NCI-H128 (cell line): ENCODE data around the gene CADPS2.
A peak's percentile ranks its signal among the peaks of the same experiment; 100 is the strongest.

Source experiments
- DNase-seq: peaks from one replicate; lab custom pipeline; 2025; ENCODE audit not compliant: unreplicated experiment; lab: John Stamatoyannopoulos, UW

The CADPS2 gene

GRCh38 chr7:122463631-122464030, 422.6 kb downstream of the CADPS2 start:
- no peak for DNase-seq

DNA sequence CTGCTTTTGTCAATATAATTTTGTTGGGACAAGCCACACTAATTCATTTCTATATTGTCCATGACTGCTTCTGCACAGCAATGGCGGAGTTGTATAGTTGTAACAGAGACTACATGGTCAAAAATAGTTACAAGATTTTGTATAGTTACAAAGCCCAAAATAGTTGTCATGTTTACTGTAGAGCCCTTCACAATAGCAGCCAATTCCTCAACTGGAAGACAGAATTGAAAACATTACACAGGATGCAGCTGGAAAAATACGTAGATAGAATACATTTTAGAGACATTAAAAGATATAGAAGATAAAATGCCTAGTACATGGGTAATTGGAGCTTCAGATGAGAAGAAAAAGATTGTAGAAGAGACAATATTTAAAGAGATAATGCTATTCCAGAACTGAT, 425.3 kb downstream of the CADPS2 start:
- no peak for DNase-seq

- no peak for DNase-seq
Observed at GRCh38 chr7:122457969-122458368, 428.3 kb downstream of the CADPS2 start.

DNA sequence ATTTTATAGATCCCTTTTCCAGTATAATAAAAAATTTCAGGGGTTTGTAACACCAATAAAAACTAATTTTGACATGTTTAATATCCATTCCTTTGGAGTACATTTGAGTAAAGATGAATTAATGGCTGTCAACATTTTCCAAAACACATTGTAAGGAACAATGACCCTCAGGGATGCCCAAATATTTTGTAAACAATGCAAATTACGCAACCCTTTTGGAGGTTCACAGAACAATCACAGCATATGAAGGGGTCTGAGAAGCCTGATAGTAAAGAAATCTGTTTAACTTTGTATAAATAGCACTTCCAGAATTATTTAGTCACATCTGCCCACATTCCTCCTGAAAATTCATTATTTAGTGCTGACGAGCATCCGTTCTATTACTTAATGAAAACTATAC, 428.9 kb downstream of the CADPS2 start:
- DNase-seq = no peak

DNA sequence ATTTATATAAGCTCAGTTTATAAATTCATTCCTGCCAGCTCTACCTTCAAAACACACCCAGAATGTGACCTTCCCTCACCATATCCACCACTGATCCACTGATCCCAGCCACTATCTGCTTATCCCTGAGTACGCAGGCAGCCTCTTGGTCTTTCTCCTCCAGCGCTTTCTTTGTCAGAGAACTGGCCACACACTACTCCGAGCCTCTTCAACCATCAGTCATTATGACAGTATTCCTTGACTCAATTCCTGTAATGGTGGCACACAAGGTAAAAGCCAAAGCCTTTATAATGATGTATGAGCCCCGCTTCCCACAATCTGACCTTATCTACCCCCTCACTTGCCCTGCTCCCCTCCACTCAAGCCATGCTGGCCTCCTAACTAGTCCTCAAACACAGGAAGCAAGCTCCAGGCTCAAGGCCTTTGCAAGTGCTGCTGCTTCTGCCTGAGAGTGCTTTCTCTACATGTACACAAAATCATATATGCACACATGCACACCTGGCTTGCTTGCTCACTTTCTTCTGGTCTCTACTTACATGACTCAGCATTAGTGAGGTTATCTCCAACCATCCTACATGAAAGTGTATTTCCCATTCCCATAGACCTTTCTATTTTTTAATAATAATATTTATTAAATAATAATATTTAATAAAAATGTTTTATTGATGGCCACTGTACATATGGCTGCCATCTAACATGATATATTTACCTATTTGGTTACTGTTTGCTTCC, 431.3 kb downstream of the CADPS2 start:
- no peak for DNase-seq

GRCh38 chr7:122453432-122453831, 432.8 kb downstream of the CADPS2 start:
- DNase-seq = no peak

DNA sequence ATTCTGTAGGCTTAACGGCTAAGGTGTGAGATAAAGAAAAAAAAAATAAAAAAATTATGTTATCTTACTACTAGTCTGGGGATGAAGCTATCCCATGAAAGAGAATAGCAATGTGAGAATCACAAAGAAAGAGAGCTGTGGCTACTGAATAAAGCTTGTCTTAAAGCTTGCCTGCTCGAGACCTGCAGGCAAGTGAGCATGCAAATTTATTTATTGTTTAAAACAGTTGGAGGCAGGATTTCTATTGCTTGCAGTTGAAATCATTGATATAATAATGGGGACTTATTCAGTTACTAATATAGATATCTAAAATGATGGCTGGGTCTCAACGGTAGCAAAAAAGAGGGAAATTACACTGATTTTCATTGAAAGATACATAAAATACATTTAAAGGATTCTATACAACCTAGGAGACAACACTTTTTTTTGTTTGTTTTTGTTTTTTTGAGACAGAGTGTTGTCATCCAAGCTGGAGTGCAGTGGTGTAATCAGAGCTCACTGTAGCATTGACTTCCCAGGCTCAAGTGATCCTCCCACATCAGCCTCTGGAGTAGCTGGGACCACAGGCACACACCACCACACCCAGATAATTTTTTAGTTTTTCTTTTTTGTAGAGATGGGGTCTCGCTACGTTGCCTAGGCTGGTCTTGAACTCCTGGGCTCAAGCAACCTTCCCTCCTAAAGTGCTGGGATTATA, 437.2 kb downstream of the CADPS2 start:
- no peak for DNase-seq

DNA sequence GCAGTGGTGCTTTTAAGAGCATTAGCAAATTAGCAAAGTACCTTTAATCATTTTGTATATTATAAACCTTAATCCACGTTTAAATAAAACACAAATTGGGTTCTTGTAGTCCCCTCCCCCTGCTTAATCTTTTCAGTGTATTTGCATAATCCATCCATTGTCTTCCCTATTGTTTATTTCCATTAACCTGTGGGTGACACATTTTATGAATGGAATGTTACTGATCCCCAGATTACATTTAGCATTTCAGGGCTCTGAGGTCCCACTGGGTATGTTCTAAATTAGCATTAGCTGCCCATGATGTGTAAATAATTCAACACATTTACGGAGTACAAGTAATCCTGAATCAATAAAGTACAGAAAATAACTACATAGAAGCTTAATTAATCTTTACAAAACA, 443.3 kb downstream of the CADPS2 start:
- no peak for DNase-seq

- DNase-seq = no peak
Observed at GRCh38 chr7:122438492-122438891, 447.8 kb downstream of the CADPS2 start.

- DNase-seq = peak; percentile 44
Observed at GRCh38 chr7:122438006-122438405, 448.3 kb downstream of the CADPS2 start.

- no peak for DNase-seq
Observed at GRCh38 chr7:122433765-122434164, 452.5 kb downstream of the CADPS2 start.

DNA sequence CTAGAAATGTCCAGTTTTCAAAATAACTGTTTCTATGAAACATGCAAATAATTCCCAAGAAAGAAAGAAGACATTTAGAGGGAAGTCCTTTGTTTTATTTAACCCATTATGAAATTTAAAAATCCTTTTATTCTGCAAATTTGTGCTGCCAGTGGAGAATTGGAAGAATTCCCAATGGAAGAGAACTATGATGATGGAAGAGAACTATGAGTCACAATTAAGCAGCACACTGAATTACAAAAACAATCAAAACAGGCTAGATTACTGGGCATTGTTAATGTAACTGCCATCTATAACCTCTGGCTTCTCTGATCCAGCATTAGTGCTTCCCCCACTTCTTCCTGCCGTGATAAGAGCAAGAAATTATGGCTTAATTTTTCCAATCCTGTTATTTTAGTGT, 455.6 kb downstream of the CADPS2 start:
- no peak for DNase-seq

DNA sequence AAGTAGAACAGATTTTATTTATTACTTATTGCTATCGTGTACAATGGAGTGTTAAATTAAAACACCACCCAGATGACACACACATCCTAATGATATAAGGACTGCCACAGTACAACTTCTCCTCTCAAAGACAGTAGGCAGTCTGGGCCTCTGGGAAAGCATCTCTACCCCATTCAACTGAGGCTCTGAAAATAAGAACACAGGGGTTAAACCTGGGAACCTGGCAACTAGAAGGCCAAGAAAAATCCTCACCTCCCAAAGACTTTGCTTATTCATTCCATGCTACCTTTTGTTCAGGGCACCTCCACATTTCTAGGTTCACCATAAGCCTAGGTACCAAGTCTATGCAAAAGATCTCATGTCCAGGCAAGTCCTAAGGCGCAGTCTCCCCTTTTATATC, 456.3 kb downstream of the CADPS2 start:
- no peak for DNase-seq

DNA sequence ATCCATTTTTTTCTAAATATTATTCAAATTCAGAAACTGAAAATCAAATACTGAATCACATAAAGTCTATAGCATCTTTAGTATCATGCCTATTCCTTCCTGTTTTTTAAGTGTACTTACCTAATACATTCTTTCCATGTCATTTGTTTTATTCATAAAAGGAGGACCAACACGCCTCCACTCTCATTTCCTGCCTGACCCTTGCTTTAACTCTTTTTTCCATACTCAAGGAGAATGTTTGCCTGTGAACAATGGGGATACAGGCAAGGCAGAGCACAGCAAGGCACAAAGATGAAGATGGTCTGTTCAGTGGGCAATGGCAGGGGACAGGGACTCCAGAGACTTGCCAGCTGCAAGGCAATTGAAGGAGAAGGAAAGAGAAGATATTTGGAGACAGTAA, 460.5 kb downstream of the CADPS2 start:
- DNase-seq = no peak

- no peak for DNase-seq
Observed at GRCh38 chr7:122423591-122423990, 462.7 kb downstream of the CADPS2 start.

- no peak for DNase-seq
Observed at GRCh38 chr7:122416336-122416735, 469.9 kb downstream of the CADPS2 start.

- DNase-seq = no peak
Observed at GRCh38 chr7:122415510-122415909, 470.8 kb downstream of the CADPS2 start.

- no peak for DNase-seq
Observed at GRCh38 chr7:122413339-122413738, 472.9 kb downstream of the CADPS2 start.

- no peak for DNase-seq
Observed at GRCh38 chr7:122412883-122413282, 473.4 kb downstream of the CADPS2 start.

- DNase-seq = no peak
Observed at GRCh38 chr7:122412441-122412840, 473.8 kb downstream of the CADPS2 start.

DNA sequence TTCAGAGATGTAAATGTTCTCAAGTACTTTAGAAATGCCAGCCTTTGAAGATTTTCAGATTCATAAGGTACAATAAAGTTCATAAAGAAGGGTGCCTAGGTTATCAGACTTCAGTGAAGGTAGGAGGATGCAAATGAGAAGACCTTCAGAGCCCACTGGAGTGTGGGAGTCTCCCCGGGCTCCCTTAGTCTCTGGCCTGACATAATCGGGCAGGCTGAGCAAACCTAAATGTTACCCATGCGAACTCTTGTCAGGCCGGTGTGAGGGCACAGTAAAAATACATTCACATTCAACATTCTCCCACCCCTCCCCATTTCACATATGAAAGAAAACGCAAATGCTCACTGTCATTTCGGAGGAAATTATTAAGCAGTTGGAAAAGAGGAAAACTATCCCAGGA, 479.1 kb downstream of the CADPS2 start:
- no peak for DNase-seq

DNA sequence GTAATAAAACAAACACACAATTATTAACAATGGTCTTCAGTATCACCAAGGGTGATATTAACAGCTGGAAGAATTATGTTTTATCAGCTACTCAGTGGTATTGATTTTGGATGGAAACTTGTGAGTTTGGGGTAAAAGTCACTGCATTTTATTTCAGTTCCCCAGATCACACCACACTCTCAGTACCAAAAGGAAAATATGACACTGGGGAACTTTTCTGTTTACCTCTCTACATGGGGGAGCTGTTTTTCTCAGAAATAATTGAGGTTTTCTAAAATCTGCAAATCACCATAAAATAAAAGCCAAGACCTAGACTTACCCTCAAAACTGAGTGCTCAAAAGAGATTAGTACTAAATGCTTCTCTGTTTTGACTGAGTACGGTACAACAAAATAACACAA, 483.1 kb downstream of the CADPS2 start:
- no peak for DNase-seq

DNA sequence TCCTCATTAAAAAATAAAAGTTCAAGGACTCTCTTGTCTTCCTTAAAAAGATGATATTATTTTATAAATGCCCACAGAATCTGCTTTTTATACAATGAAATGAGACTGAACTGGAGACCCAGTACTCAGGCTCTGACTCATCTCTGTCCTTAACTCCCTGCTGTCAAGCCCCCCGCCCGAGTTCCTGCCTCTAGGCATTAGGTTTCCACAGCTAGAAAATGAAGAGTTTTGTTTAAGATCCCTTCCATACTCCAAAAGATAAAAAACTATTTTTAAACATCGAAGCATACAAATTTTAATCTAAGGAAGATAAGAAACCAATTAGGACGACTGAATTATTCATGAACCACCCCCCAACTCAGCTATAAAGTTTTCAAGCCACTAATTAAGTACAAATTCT, 484.0 kb downstream of the CADPS2 start:
- DNase-seq = no peak
